Esophagus muscularis mucosa (tissue), 4 donors: ENCODE measurements around the gene ST8SIA4. TPM values are rescaled to one million over a fixed set of nuclear protein-coding genes. Genes with fewer than 3 reads are reported as not detected.

Experiments
- DNase-seq: peaks from one replicate; pipeline ENCODE4 v3.0.0-alpha.2; 2017; ENCODE audit errors: extremely low spot score
- H3K27ac ChIP-seq, 4 donors: fragments of 200-600 bp; sonication (generic); replicated peaks in 1 of 4; 1 replicate in 3 of 4; 2 replicates in 1 of 4; pipeline ENCODE4 v1.5.1; 2016 to 2019; ENCODE audit warnings: mild to moderate bottlenecking in 1 of 4
- H3K27me3 ChIP-seq, 4 donors: fragments of 200-600 bp; sonication (generic); one replicate each; pipeline versions ENCODE4 v1.5.1 to v1.6.0; 2016 to 2019
- H3K36me3 ChIP-seq, 4 donors: fragments of 200-600 bp; sonication (generic); one replicate each; pipeline ENCODE4 v1.5.1; 2016 to 2019
- H3K4me1 ChIP-seq, 4 donors: fragments of 200-600 bp; sonication (generic); one replicate each; pipeline ENCODE4 v1.5.1; 2016 to 2019
- H3K4me3 ChIP-seq, 4 donors: fragments of 200-600 bp; sonication (generic); 1 replicate in 2 of 4; 2 replicates in 2 of 4; pipeline ENCODE4 v1.5.1; 2016 to 2019; ENCODE audit warnings: mild to moderate bottlenecking in 4 of 4, moderate library complexity in 1 of 4
- H3K9me3 ChIP-seq, 4 donors: fragments of 200-600 bp; sonication (generic); 1 replicate in 3 of 4; 2 replicates in 1 of 4; pipeline ENCODE4 v1.5.1; 2016 to 2019
- CTCF ChIP-seq, 3 experiments: fragments of 200-600 bp in 2 of 3; fragments of 450-650 bp in 1 of 3; sonication (generic) in 2 of 3; IDR thresholded peaks; one replicate each; pipeline ENCODE4 v1.5.1; 2017 to 2019; ENCODE audit warnings: antibody characterized with exemption in 3 of 3, mild to moderate bottlenecking in 2 of 3, moderate library complexity in 1 of 3
- EP300 ChIP-seq: sonication (generic); formaldehyde crosslinking; IDR thresholded peaks from one replicate; pipeline ENCODE4 v1.6.1; 2017; ENCODE audit warnings: antibody characterized with exemption
- POLR2A ChIP-seq: fragments of 450-650 bp; IDR thresholded peaks from one replicate; pipeline ENCODE4 v1.6.1; 2017; ENCODE audit warnings: antibody characterized with exemption, moderate library complexity, mild to moderate bottlenecking, low read depth
- POLR2AphosphoS5 ChIP-seq, 2 donors: sonication (generic); formaldehyde crosslinking; IDR thresholded peaks; one replicate each; pipeline ENCODE4 v1.6.1; 2017; ENCODE audit warnings: antibody characterized with exemption in 2 of 2
- WGBS: methylation state at CpG from one replicate; pipeline ENCODE4 v1.1.5; 2018; 5-methylcytosine and 5-hydroxymethylcytosine counted together
- intact Hi-C: fragments of 100-400 bp; cut with DNase I; formaldehyde crosslinking; loops from one replicate; pipeline ENCODE4 v1.15.1; 2023
- small RNA-seq, 3 donors: library from RNA; depleted of rRNA; stranded (forward); fragments of <200 nt; gene quantifications; one replicate each; pipeline ENCODE3, GENCODE V24; 2016
- total RNA-seq, 4 donors: library from RNA; depleted of rRNA; stranded (reverse); fragments of >200 nt; gene quantifications; one replicate each; pipeline versions ENCODE4 v1.1.0 to v1.2.1, GENCODE V29; 2016

The ST8SIA4 gene
- total RNA-seq, 4 donors from 2014 or later: 1.5 to 3.3 (median 2.5) TPM

DNA sequence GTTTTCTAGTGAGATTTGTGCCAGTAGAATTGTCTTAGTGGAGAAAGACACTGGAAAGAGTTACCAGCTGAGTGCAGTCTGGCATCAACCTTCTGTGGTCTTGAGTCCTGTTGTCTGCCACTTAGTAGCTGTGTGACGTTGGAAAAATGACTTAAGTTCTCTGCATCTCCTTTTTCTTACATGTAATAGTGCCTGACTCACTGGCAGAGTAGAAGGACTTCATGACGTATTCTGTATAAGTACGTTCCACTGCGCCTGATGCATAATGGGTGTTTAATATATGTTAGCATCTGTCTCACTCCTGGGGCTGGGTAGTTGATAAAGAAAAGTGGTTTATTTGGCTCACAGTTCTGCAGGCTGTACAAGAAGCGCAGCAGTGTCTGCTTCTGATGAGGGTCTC lies 144.8 kb downstream of the ST8SIA4 start:
- DNase-seq: no peak
- no peaks in the 10 kb centered on the region for H3K9me3 ChIP-seq
- H3K27ac ChIP-seq: no peak overlapping the region
- H3K27me3 ChIP-seq: no peaks in the 10 kb centered on the region
- intact Hi-C loops: no loop called here
- H3K4me1 ChIP-seq: no peaks in the 10 kb centered on the region
- WGBS: 90% methylated on average over 2 of the region's 5 CpGs
- H3K36me3 ChIP-seq: no peaks in the 10 kb centered on the region
- no peak overlapping the region for H3K4me3 ChIP-seq
- no peak for TF ChIP-seq CTCF (IDR thresholded peaks at IDR 0.05)

DNA sequence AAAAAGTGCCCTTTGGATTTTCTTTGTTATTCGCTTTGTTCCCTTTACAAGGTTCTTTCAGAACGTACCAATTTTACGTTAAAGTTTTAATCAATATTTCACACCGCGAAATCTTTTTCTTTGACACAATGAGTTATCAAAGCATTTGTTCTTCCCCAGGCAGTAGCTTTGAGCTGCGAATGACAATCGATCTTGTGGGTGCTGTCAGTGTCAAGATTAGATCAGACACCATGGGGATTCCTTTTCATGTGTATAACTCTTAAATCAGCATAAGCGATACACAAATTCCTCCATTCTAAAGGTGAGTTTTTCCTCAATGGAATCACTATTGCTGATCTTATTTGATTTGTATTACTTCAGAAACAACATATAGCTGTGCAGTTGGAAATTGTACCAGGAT lies 145.5 kb downstream of the ST8SIA4 start:
- H3K27me3 ChIP-seq: no peaks in the 10 kb centered on the region
- H3K4me1 ChIP-seq: no peaks in the 10 kb centered on the region
- no peak overlapping the region for H3K27ac ChIP-seq
- 43% methylated on average over 8 of the region's 8 CpGs for WGBS
- H3K36me3 ChIP-seq: no peaks in the 10 kb centered on the region
- TF ChIP-seq CTCF (IDR thresholded peaks at IDR 0.05): no peak
- no peak for TF ChIP-seq POLR2AphosphoS5 (IDR thresholded peaks at IDR 0.05)
- no peak for TF ChIP-seq POLR2A
- TF ChIP-seq EP300: no peak
- H3K4me3 ChIP-seq: no peak overlapping the region
- DNase-seq: no peak
- intact Hi-C loops: no loop called here
- H3K9me3 ChIP-seq: no peaks in the 10 kb centered on the region

Small RNA genes lying within 50 kb of the gene (small RNA-seq; reads per million reads assigned to genes)
- gene MIR548P: 0 reads per million in 3 donors
